ENCODE results near the gene EXOC6.

Gene EXOC6

GRCh38 chr10:92826061-92826460, 22.3 kb upstream of the EXOC6 start:
- H3K27ac ChIP-seq (replicated peaks) = no peak overlapping the region
- no peaks in the 10 kb centered on the region for H3K27me3 ChIP-seq (ENCODE audit: insufficient read depth, poor library complexity, severe bottlenecking)
- H3K4me3 ChIP-seq (replicated peaks; ENCODE audit: insufficient read depth, low read length) = no peak overlapping the region
- no peak for DNase-seq (ENCODE audit: low read depth in 1 of 2, low spot score in 1 of 2)
- TF ChIP-seq REST (IDR thresholded peaks at IDR 0.05; ENCODE audit: insufficient replicate concordance, low read depth) = no peak
- TF ChIP-seq GABPA (IDR thresholded peaks at IDR 0.05; ENCODE audit: low read depth) = no peak
- no peak for TF ChIP-seq SPI1 (IDR thresholded peaks at IDR 0.05; ENCODE audit: borderline replicate concordance, low read depth)
- TF ChIP-seq CTCF (IDR thresholded peaks at IDR 0.05; ENCODE audit: insufficient read depth, low read length) = no peak
- TF ChIP-seq POLR2AphosphoS5 (IDR thresholded peaks at IDR 0.05; ENCODE audit: low read depth) = no peak

GRCh38 chr10:92826504-92826903, 21.8 kb upstream of the EXOC6 start:
- no peak for TF ChIP-seq CTCF (IDR thresholded peaks at IDR 0.05; ENCODE audit: insufficient read depth, low read length)
- no peak for TF ChIP-seq GABPA (IDR thresholded peaks at IDR 0.05; ENCODE audit: low read depth)
- TF ChIP-seq SPI1 (IDR thresholded peaks at IDR 0.05; ENCODE audit: borderline replicate concordance, low read depth) = no peak
- no peak for TF ChIP-seq REST (IDR thresholded peaks at IDR 0.05; ENCODE audit: insufficient replicate concordance, low read depth)
- TF ChIP-seq POLR2AphosphoS5 (IDR thresholded peaks at IDR 0.05; ENCODE audit: low read depth) = no peak
- Histone ChIP-seq H3K4me3 (replicated peaks; ENCODE audit: insufficient read depth, low read length) (no peak overlapping the region), H3K27ac (replicated peaks) (no peak overlapping the region), H3K27me3 (ENCODE audit: insufficient read depth, poor library complexity, severe bottlenecking) (no peaks in the 10 kb centered on the region)
- DNase-seq (ENCODE audit: low read depth in 1 of 2, low spot score in 1 of 2) = no peak

- TF ChIP-seq POLR2AphosphoS5 (IDR thresholded peaks at IDR 0.05; ENCODE audit: low read depth) (no peak), SPI1 (IDR thresholded peaks at IDR 0.05; ENCODE audit: borderline replicate concordance, low read depth) (no peak), REST (IDR thresholded peaks at IDR 0.05; ENCODE audit: insufficient replicate concordance, low read depth) (no peak), CTCF (IDR thresholded peaks at IDR 0.05; ENCODE audit: insufficient read depth, low read length) (no peak), GABPA (IDR thresholded peaks at IDR 0.05; ENCODE audit: low read depth) (no peak)
- Histone ChIP-seq H3K27ac (replicated peaks) (no peak overlapping the region), H3K4me3 (replicated peaks; ENCODE audit: insufficient read depth, low read length) (no peak overlapping the region), H3K27me3 (ENCODE audit: insufficient read depth, poor library complexity, severe bottlenecking) (no peaks in the 10 kb centered on the region)
- DNase-seq (ENCODE audit: low read depth in 1 of 2, low spot score in 1 of 2) = no peak
Observed at GRCh38 chr10:92829042-92829785, 19.1 kb upstream of the EXOC6 start.

All from HL-60 (cell line).